Adipocyte (in vitro differentiated cells): ENCODE data around the gene TGFBI.
"Not testable (repeated sequence)": the region's sequence is repeated elsewhere in the genome, so short reads cannot be mapped to it uniquely, and the experiment has no call there.

Experiments
- DNase-seq: peaks from one replicate; pipeline ENCODE4 v3.0.0-alpha.2; 2015; ENCODE audit warnings: low read depth
- H3K27me3 ChIP-seq: replicated peaks from 2 replicates; pipeline ENCODE4 v1.7.0; 2013; ENCODE audit warnings: mild to moderate bottlenecking, low read length, moderate library complexity; ENCODE audit not compliant: control insufficient read depth, insufficient read depth
- H3K36me3 ChIP-seq: 2 replicates; pipeline ENCODE4 v1.7.0; 2013; ENCODE audit warnings: low read length, mild to moderate bottlenecking, moderate library complexity; ENCODE audit not compliant: control insufficient read depth, insufficient read depth, severe bottlenecking
- H3K4me1 ChIP-seq: 2 replicates; pipeline ENCODE4 v1.7.0; 2013; ENCODE audit warnings: mild to moderate bottlenecking, low read length, moderate library complexity; ENCODE audit not compliant: control insufficient read depth, insufficient read depth
- H3K4me3 ChIP-seq: 2 replicates; pipeline ENCODE4 v1.7.0; 2013; ENCODE audit warnings: mild to moderate bottlenecking, low read length, moderate library complexity
- H3K9ac ChIP-seq: 2 replicates; pipeline ENCODE4 v1.7.0; 2013; ENCODE audit warnings: mild to moderate bottlenecking, low read length, moderate library complexity
- H3K9me3 ChIP-seq: 2 replicates; pipeline ENCODE4 v1.7.0; 2013; ENCODE audit warnings: mild to moderate bottlenecking, low read length, moderate library complexity; ENCODE audit not compliant: control insufficient read depth

The TGFBI gene

GRCh38 chr5:136038635-136039034 lies 9.8 kb downstream of the TGFBI start:
- H3K9ac ChIP-seq, result no peak overlapping the region
- H3K9me3 ChIP-seq, result no peaks in the 10 kb centered on the region
- H3K4me1 ChIP-seq, result peaks cover 9% of the 10 kb centered on the region
- H3K27me3 ChIP-seq, result no peaks in the 10 kb centered on the region
- H3K36me3 ChIP-seq, result peaks cover 44% of the 10 kb centered on the region
- DNase-seq, result peak; percentile 24
- no peak overlapping the region for H3K4me3 ChIP-seq

- peaks cover 8% of the 10 kb centered on the region for H3K4me1 ChIP-seq
- H3K4me3 ChIP-seq, result no peak overlapping the region
- peaks cover 44% of the 10 kb centered on the region for H3K36me3 ChIP-seq
- H3K27me3 ChIP-seq, result no peaks in the 10 kb centered on the region
- no peak overlapping the region for H3K9ac ChIP-seq
- no peak for DNase-seq
- no peaks in the 10 kb centered on the region for H3K9me3 ChIP-seq
Observed at GRCh38 chr5:136039202-136039601, 10.4 kb downstream of the TGFBI start.

GRCh38 chr5:136040746-136041415 lies 12.1 kb downstream of the TGFBI start:
- Histone ChIP-seq H3K4me1 (no peaks in the 10 kb centered on the region), H3K9me3 (no peaks in the 10 kb centered on the region), H3K9ac (no peak overlapping the region), H3K36me3 (peaks cover 46% of the 10 kb centered on the region), H3K4me3 (no peak overlapping the region), H3K27me3 (no peaks in the 10 kb centered on the region)
- DNase-seq, result no peak

GRCh38 chr5:136042156-136042555 lies 13.4 kb downstream of the TGFBI start:
- H3K9me3 ChIP-seq, result no peaks in the 10 kb centered on the region
- no peaks in the 10 kb centered on the region for H3K27me3 ChIP-seq
- no peaks in the 10 kb centered on the region for H3K4me1 ChIP-seq
- H3K36me3 ChIP-seq, result peaks cover 58% of the 10 kb centered on the region
- DNase-seq, result no peak
- H3K9ac ChIP-seq, result no peak overlapping the region
- no peak overlapping the region for H3K4me3 ChIP-seq

DNA sequence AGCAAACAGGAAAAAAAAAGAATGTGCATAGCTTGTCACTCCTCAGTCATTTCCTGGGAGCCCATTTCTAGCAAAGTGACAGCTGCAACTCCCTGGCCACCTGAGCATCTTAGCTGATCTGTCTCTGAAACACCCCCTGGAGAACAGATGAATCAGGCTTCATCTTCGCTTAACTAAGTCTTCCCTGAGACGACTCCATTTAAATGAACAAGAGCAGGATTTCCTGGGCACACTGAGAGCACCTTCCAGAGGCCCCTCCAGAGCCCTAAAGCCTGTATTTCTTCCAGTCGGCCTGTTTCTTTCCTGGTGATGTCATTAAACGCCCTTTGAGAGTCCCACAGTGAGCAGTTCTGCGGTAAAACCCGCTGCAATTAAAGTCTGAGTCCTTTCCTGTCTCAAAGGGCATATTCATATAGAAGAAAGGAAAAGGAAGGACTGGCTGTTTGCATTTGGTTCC lies 13.9 kb downstream of the TGFBI start:
- no peak overlapping the region for H3K9ac ChIP-seq
- H3K27me3 ChIP-seq, result no peaks in the 10 kb centered on the region
- H3K36me3 ChIP-seq, result peaks cover 62% of the 10 kb centered on the region
- no peaks in the 10 kb centered on the region for H3K9me3 ChIP-seq
- H3K4me3 ChIP-seq, result no peak overlapping the region
- no peak for DNase-seq
- no peaks in the 10 kb centered on the region for H3K4me1 ChIP-seq

- H3K4me3 ChIP-seq, result no peak overlapping the region
- no peak for DNase-seq
- H3K4me1 ChIP-seq, result no peaks in the 10 kb centered on the region
- H3K36me3 ChIP-seq, result peaks cover 65% of the 10 kb centered on the region
- H3K27me3 ChIP-seq, result no peaks in the 10 kb centered on the region
- no peaks in the 10 kb centered on the region for H3K9me3 ChIP-seq
- no peak overlapping the region for H3K9ac ChIP-seq
Observed at GRCh38 chr5:136043551-136043950, 14.8 kb downstream of the TGFBI start.

- Histone ChIP-seq H3K4me3 (no peak overlapping the region), H3K9me3 (no peaks in the 10 kb centered on the region), H3K36me3 (peaks cover 66% of the 10 kb centered on the region), H3K9ac (no peak overlapping the region), H3K27me3 (no peaks in the 10 kb centered on the region), H3K4me1 (no peaks in the 10 kb centered on the region)
- DNase-seq, result no peak
Observed at GRCh38 chr5:136043968-136044610, 15.3 kb downstream of the TGFBI start.

- H3K9ac ChIP-seq, H3K9me3 ChIP-seq, H3K4me1 ChIP-seq, H3K4me3 ChIP-seq, H3K27me3 ChIP-seq, DNase-seq: not testable (repeated sequence)
- peaks cover 66% of the 10 kb centered on the region for H3K36me3 ChIP-seq
Observed at GRCh38 chr5:136045026-136045425, 16.2 kb downstream of the TGFBI start.

DNA sequence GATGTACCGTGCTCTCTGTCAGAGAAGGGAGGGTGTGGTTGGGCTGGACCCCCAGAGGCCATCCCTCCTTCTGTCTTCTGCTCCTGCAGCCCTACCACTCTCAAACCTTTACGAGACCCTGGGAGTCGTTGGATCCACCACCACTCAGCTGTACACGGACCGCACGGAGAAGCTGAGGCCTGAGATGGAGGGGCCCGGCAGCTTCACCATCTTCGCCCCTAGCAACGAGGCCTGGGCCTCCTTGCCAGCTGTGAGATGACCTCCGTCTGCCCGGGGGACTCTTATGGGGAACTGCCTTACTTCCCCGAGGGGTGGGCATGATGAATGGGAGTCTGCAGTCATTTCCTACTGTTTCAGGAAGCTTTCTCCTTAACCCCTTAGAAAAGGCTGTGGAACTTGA lies 17.5 kb downstream of the TGFBI start:
- Histone ChIP-seq H3K4me1 (no peaks in the 10 kb centered on the region), H3K27me3 (no peaks in the 10 kb centered on the region), H3K9me3 (no peaks in the 10 kb centered on the region), H3K36me3 (peaks cover 74% of the 10 kb centered on the region), H3K9ac (no peak overlapping the region), H3K4me3 (no peak overlapping the region)
- no peak for DNase-seq

DNA sequence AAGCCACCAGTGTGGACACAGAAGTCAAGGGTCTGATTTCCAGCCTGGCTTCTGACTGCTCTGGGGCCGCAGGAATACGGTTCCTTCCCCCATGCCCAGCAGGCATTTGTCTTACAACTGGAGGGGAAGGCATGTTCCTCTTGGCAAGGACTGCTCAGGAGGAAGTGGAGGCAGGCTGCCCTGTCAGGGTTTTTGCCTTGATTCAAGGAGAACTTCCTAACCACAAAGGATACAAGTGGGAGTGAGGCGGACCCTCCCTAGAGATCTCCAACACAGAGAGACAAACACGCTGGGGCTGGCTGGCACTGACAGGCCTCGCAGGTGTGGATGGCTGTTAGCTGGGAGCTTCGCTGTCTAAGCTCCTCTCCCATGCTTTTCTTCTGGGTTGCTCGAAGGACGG lies 19.1 kb downstream of the TGFBI start:
- no peak for DNase-seq
- no peaks in the 10 kb centered on the region for H3K27me3 ChIP-seq

DNA sequence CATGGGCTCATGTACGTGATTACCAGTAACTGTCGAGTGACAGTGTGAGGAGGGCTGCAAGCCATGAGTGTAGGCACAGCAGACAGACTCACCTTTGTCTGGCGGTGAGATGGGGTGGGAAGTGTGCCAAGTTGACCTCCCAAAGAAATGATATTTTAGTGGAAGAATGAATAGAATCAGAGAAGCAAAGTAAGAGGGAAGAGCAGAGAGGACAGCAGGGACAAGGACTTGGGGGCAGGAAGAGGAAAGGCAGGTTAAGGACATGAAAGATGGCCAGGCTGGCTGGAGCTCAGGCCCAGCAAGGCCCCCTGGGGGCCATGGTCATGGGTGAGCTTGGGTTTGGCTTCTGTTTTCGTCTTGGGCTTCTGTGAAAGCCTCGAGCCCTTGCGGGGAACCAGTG lies 20.2 kb downstream of the TGFBI start:
- H3K4me1 ChIP-seq, result peaks cover 12% of the 10 kb centered on the region
- H3K9me3 ChIP-seq, result no peaks in the 10 kb centered on the region
- H3K27me3 ChIP-seq, result no peaks in the 10 kb centered on the region
- no peak for DNase-seq
- no peak overlapping the region for H3K9ac ChIP-seq
- H3K36me3 ChIP-seq, result peaks cover 62% of the 10 kb centered on the region
- H3K4me3 ChIP-seq, result no peak overlapping the region

More for the DNA sequence above, 19.1 kb downstream of the TGFBI start:
- no peaks in the 10 kb centered on the region for H3K9me3 ChIP-seq
- H3K4me1 ChIP-seq, result peaks cover 2% of the 10 kb centered on the region
- H3K4me3 ChIP-seq, result no peak overlapping the region
- no peak overlapping the region for H3K9ac ChIP-seq
- peaks cover 71% of the 10 kb centered on the region for H3K36me3 ChIP-seq
